LNCaP clone FGC (cell line): ENCODE data around the gene FAM181A.
A peak's percentile ranks its signal among the peaks of the same experiment; 100 is the strongest.

Source experiments
- DNase-seq: peaks from one replicate; pipeline ENCODE4 v3.0.0-alpha.2; 2011; ENCODE audit warnings: low read depth
- H3K4me3 ChIP-seq: 2 replicates; pipeline ENCODE4 v1.5.1; 2011; ENCODE audit warnings: mild to moderate bottlenecking, low read depth, low read length, control low read depth
- TF ChIP-seq, protein P1 (sequence below): IDR thresholded peaks from 2 replicates; pipeline ENCODE4 v1.5.1; 2012; ENCODE audit warnings: mild to moderate bottlenecking; ENCODE audit not compliant: control insufficient read depth, insufficient read depth; ENCODE audit errors: extremely low read depth

FAM181A gene

DNA sequence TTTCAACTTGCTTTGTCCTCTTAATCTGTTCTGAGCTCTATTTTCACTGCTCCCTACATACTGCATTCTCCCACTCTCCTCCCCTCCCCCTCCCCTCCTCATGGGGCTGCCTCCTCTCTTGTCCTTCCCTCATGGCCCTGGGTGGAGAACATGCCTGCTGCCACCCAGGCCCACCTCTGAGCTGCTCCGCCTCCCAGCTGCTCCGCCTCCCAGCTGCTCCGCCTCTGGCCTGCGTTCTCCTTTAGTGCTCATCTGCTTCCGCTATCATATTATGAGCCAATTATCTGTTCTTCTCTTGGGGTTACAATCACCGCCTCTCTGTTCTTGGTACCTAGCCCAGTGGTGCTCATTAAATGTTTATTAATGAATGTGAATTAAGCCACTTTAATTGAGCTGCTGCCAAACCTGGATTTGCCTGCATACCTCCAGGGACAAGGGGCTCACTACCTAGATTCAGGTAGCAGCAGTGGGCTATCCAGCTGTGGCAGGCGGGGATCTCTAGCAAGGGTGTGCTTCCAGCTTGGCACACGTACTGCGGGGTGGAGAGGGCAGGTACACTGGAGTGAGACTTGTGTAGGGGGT lies 32.0 kb upstream of the FAM181A start:
- DNase-seq = no peak
- TF ChIP-seq, protein P1, sequence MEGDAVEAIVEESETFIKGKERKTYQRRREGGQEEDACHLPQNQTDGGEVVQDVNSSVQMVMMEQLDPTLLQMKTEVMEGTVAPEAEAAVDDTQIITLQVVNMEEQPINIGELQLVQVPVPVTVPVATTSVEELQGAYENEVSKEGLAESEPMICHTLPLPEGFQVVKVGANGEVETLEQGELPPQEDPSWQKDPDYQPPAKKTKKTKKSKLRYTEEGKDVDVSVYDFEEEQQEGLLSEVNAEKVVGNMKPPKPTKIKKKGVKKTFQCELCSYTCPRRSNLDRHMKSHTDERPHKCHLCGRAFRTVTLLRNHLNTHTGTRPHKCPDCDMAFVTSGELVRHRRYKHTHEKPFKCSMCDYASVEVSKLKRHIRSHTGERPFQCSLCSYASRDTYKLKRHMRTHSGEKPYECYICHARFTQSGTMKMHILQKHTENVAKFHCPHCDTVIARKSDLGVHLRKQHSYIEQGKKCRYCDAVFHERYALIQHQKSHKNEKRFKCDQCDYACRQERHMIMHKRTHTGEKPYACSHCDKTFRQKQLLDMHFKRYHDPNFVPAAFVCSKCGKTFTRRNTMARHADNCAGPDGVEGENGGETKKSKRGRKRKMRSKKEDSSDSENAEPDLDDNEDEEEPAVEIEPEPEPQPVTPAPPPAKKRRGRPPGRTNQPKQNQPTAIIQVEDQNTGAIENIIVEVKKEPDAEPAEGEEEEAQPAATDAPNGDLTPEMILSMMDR = no peak
- no peak overlapping the region for H3K4me3 ChIP-seq

DNA sequence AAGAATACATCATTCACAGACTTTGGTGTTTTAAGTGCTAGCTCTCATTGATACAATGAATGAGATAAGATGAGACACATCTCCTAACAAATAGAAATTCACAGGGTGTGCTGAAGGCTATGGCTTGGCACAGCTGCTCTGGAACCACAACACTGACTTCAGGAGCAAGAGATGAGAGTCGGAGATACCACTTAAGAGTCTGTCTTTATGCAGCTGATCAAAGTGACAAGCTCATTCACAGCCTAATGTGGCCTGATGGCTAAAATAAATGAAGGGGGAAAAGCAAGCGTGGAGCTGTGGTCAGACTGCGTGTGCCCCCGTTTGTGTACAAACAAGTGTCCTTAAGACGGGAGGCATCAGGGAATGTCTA lies 29.7 kb upstream of the FAM181A start:
- TF ChIP-seq, protein P1 = no peak
- no peak for DNase-seq
- H3K4me3 ChIP-seq = no peak overlapping the region

DNA sequence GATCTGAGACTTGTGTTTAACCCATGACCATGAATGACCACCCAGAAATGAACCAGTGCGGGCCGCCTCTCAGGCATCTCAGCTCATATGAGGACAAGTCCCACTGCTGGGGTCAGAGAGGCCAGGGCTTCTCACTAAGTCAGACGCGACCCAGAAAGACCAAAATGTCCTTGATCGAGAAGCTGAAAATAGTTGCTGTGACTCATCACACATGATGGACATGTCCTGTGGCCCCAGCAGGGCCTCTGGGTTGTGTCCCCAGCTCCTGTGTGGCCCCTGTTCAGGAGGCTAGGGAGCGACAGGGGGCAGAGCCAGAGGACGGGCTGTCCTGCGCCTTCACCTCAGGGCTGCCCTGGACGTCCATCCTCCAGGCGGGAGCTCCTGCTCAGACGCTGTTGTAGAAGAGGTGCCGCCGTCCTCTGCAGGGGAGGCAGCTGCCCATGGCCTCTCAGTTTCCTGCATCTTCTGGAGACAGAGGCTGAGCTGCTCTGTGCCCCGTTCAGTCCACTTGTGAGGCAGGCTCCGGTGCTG lies 29.0 kb upstream of the FAM181A start:
- TF ChIP-seq, protein P1 = no peak
- DNase-seq = no peak
- no peak overlapping the region for H3K4me3 ChIP-seq

DNA sequence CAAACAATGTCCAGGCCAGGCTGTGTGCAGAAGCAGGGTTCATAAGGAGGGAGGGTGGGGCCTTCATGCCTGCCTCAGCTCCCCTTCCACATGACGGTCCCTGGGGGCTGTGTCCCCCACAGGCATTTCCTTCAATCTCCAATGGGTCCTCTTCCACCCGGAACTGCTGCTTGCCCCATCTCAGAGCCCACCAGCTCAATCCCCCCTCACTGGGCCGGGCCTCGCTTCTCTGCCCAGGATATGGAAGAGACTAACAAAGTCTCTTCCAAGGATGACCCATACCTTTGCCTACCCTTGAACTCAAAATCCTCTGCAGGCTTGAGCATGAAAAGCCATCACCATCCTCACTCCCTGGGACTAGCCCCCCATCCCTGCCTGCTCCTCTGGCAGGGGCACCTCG lies 28.4 kb upstream of the FAM181A start:
- DNase-seq = no peak
- H3K4me3 ChIP-seq = no peak overlapping the region
- TF ChIP-seq, protein P1 = no peak

DNA sequence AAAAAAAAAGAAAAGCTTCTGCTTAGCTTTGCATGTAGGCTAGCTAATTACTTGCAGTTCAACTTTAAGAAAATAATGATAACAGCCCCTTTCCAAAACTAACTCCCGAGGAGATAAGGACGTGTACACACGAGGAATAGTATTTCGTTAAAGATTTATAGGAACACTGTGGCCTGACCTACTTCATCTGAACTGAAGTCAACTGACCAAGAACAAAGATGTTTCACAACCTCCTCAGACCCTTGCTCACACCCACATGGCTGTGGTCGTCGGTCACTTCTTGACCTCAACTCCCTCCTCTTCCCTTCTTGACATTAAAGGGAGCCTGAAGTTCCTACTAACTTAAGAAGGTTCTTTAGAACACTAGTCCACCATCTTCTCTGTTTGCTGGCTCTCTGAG lies 25.3 kb upstream of the FAM181A start:
- no peak overlapping the region for H3K4me3 ChIP-seq
- TF ChIP-seq, protein P1 = no peak
- DNase-seq = peak; percentile 28

DNA sequence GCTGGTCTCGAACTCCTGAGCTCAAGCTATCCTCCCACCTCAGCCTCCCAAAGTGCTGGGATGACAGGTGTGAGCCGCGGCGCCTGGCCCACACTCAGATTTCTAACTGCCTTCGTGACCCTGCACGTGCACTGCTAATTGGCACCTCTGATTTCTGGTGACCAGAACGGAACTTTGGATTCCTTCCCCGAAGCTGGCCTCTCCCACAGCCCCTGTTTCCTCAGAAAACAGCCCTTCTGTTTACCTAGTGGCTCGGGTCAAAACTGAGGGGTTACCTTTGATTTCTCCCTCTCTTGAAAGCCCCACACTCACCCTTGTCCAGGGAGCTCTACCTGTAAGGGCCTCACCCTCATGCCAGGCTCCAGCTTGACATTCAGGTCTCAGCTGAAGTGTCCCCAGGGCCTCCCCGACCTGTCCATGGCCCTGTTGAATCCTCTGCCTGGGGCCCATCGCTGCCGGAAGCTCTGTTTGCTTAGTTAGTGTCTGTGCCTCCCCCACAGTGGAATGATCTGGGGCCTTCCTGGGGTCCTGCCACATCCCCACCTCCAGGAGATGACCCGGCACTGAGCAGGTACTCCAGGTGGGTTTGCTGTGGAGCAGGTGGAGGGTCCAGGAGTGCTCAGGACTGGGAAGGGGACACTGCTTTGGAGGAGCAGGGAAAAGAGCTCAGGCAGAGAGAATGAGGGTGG lies 24.4 kb upstream of the FAM181A start:
- no peak for DNase-seq
- H3K4me3 ChIP-seq = no peak overlapping the region
- TF ChIP-seq, protein P1 = no peak
